Panc1 (cell line): ENCODE measurements around the gene ZBTB20. TPM values are rescaled to one million over a fixed set of nuclear protein-coding genes. Genes with fewer than 3 reads are reported as not detected.

Source experiments
- ATAC-seq: fragments of 200-7000 bp; cut with Tn5 transposase; 2 replicates; pipeline ENCODE4 v1.9.1; 2020; ENCODE audit warnings: mild to moderate bottlenecking, moderate library complexity
- BruUV-seq: library from RNA; stranded (reverse); fragments of 400-500 nt; replicated peaks from 2 replicates; lab custom pipeline; 2021; lab: Mats Ljungman, UMichigan
- CTCF ChIA-PET: fragments of 300-600 bp; sonication (Branson Sonifier 250); formaldehyde crosslinking; loops from one replicate; lab custom pipeline; 2022; ENCODE audit warnings: antibody characterized with exemption; lab: Charles Lee
- POLR2A ChIA-PET: fragments of 300-600 bp; sonication (Branson Sonifier 250); formaldehyde crosslinking; loops from one replicate; lab custom pipeline; 2022; ENCODE audit warnings: antibody characterized with exemption; lab: Charles Lee
- DNase-seq: peaks from one replicate; pipeline ENCODE4 v3.0.0-alpha.2; 2010; ENCODE audit warnings: low read depth, low spot score
- H3K27ac ChIP-seq: 2 replicates; pipeline ENCODE4 v1.5.1; 2011; ENCODE audit warnings: mild to moderate bottlenecking, low read length, inconsistent platforms
- H3K27me3 ChIP-seq: fragments of 200-500 bp; sonication (Bioruptor generic); 2 replicates; pipeline ENCODE4 v1.6.0; 2014; ENCODE audit warnings: low read length, inconsistent platforms; ENCODE audit not compliant: control insufficient read depth, insufficient read depth
- H3K36me3 ChIP-seq: fragments of 200-500 bp; sonication (Bioruptor generic); 2 replicates; pipeline ENCODE4 v1.5.1; 2014; ENCODE audit warnings: inconsistent platforms, mild to moderate bottlenecking, low read length, moderate library complexity; ENCODE audit not compliant: control insufficient read depth, insufficient read depth
- H3K4me1 ChIP-seq: 2 replicates; pipeline ENCODE4 v1.5.1; 2011; ENCODE audit warnings: inconsistent platforms, mild to moderate bottlenecking, low read length, moderate library complexity; ENCODE audit not compliant: control insufficient read depth, insufficient read depth
- H3K4me3 ChIP-seq, 2 experiments: 2 replicates each; pipeline ENCODE4 v1.5.1; 2011 to 2012; ENCODE audit warnings: low read depth in 2 of 2, low read length in 2 of 2, mild to moderate bottlenecking in 2 of 2, inconsistent platforms in 1 of 2, moderate library complexity in 1 of 2
- H3K9me3 ChIP-seq: fragments of 200-500 bp; sonication (Bioruptor generic); 2 replicates; pipeline ENCODE4 v1.5.1; 2014; ENCODE audit warnings: low read depth, mild to moderate bottlenecking, inconsistent platforms, low read length, moderate library complexity; ENCODE audit not compliant: control insufficient read depth, insufficient read depth
- CTCF ChIP-seq: fragments of 450-650 bp; IDR thresholded peaks from 2 replicates; pipeline ENCODE4 v1.5.1; 2017; ENCODE audit warnings: mild to moderate bottlenecking
- POLR2AphosphoS5 ChIP-seq: IDR thresholded peaks from 2 replicates; pipeline ENCODE4 v1.6.1; 2012; ENCODE audit warnings: mild to moderate bottlenecking, low read depth, low read length, moderate library complexity
- SIN3A ChIP-seq: IDR thresholded peaks from 2 replicates; pipeline ENCODE4 v1.6.1; 2012; ENCODE audit warnings: low read depth, mild to moderate bottlenecking, low read length, moderate library complexity, borderline replicate concordance; ENCODE audit not compliant: insufficient read depth
- TCF7L2 ChIP-seq: IDR thresholded peaks from 2 replicates; pipeline ENCODE4 v1.6.1; 2011; ENCODE audit warnings: mild to moderate bottlenecking, low read depth, low read length, inconsistent platforms
- in situ Hi-C: cut with HindIII; loops from 2 replicates; pipeline ENCODE4 v1.10.0; 2016; ENCODE audit warnings: low sequenced_read_pairs, low pct_unique_long_range_greater_than_20kb
- intact Hi-C: fragments of 100-400 bp; cut with micrococcal nuclease; formaldehyde crosslinking; loops from one replicate; pipeline ENCODE4 v1.10.0; 2022; ENCODE audit not compliant: unreplicated experiment
- total RNA-seq: library from RNA; stranded (reverse); gene quantifications from one replicate; pipeline ENCODE4 v1.2.1, GENCODE V29; 2021; ENCODE audit not compliant: unreplicated experiment
- TF ChIP-seq, protein P1 (sequence below), 2 experiments: IDR thresholded peaks; 2 replicates each; pipeline ENCODE4 v1.6.1; 2011 to 2012; ENCODE audit warnings: low read depth in 2 of 2, control low read depth in 1 of 2, low read length in 1 of 2, mild to moderate bottlenecking in 1 of 2, moderate library complexity in 1 of 2; ENCODE audit not compliant: insufficient read depth in 1 of 2

Gene ZBTB20
- total RNA-seq, 1 experiment from 2014 or later = 4.1 TPM

GRCh38 chr3:114994554-114995341 lies 152.3 kb downstream of the ZBTB20 start:
- POLR2A ChIA-PET = interaction anchor here (0.6 kb wide), 1 partner anchor 1343 kb away, joined by 3 read pairs; no protein-coding TSS in a partner anchor
- no TSS peak for BruUV-seq
- Histone ChIP-seq H3K4me1 (no peaks in the 10 kb centered on the region), H3K36me3 (no peaks in the 10 kb centered on the region), H3K27ac (no peak overlapping the region), H3K9me3 (no peaks in the 10 kb centered on the region), H3K4me3 (no peak overlapping the region), H3K27me3 (no peaks in the 10 kb centered on the region)
- CTCF ChIA-PET = no interaction called here
- intact Hi-C loops = no loop called here
- TF ChIP-seq CTCF (no peak), TCF7L2 (no peak), POLR2AphosphoS5 (no peak), SIN3A (no peak)
- TF ChIP-seq, protein P1, sequence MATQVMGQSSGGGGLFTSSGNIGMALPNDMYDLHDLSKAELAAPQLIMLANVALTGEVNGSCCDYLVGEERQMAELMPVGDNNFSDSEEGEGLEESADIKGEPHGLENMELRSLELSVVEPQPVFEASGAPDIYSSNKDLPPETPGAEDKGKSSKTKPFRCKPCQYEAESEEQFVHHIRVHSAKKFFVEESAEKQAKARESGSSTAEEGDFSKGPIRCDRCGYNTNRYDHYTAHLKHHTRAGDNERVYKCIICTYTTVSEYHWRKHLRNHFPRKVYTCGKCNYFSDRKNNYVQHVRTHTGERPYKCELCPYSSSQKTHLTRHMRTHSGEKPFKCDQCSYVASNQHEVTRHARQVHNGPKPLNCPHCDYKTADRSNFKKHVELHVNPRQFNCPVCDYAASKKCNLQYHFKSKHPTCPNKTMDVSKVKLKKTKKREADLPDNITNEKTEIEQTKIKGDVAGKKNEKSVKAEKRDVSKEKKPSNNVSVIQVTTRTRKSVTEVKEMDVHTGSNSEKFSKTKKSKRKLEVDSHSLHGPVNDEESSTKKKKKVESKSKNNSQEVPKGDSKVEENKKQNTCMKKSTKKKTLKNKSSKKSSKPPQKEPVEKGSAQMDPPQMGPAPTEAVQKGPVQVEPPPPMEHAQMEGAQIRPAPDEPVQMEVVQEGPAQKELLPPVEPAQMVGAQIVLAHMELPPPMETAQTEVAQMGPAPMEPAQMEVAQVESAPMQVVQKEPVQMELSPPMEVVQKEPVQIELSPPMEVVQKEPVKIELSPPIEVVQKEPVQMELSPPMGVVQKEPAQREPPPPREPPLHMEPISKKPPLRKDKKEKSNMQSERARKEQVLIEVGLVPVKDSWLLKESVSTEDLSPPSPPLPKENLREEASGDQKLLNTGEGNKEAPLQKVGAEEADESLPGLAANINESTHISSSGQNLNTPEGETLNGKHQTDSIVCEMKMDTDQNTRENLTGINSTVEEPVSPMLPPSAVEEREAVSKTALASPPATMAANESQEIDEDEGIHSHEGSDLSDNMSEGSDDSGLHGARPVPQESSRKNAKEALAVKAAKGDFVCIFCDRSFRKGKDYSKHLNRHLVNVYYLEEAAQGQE (IDR thresholded peaks at IDR 0.05; ENCODE audit: insufficient read depth in 1 of 2, low read depth in 2 of 2, low read length in 1 of 2) = no peak
- no peak for DNase-seq
- in situ Hi-C loops = no loop called here
- no peak for ATAC-seq

DNA sequence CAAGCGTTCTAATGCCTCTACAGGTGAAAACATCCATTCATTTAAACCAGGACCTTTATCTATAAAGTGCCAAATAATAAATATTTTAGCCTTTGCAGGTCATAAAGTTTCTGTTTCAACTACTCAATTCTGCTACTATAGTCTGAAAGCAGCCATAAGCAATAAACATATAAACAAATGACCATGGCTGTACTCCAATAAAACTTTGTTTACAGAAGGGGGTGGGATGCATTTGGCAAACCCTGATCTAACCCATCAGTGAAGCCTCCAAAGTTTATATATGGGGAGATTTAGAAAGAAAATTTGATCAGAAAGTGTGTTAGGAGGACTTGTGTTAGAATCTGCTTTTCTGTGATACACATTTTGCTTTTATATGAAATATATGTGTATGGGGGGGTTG lies 161.3 kb downstream of the ZBTB20 start:
- in situ Hi-C loops (no loop called here), intact Hi-C loops (no loop called here)
- no peak for DNase-seq
- no peak for ATAC-seq
- ChIA-PET POLR2A (no interaction called here), CTCF (no interaction called here)
- no peak overlapping the region for H3K4me3 ChIP-seq
- H3K27me3 ChIP-seq = no peaks in the 10 kb centered on the region
- H3K27ac ChIP-seq = no peak overlapping the region
- no peaks in the 10 kb centered on the region for H3K9me3 ChIP-seq
- TF ChIP-seq CTCF = no peak
- TF ChIP-seq, protein P1 (IDR thresholded peaks at IDR 0.05; ENCODE audit: insufficient read depth in 1 of 2, low read depth in 2 of 2, low read length in 1 of 2) = no peak
- TF ChIP-seq POLR2AphosphoS5 = no peak
- no peak for TF ChIP-seq SIN3A
- TF ChIP-seq TCF7L2 = no peak
- H3K4me1 ChIP-seq = no peaks in the 10 kb centered on the region
- no peaks in the 10 kb centered on the region for H3K36me3 ChIP-seq
- BruUV-seq = no TSS peak
